ENCODE measurements around the gene TCF3. TPM values are rescaled to one million over a fixed set of nuclear protein-coding genes. Genes with fewer than 3 reads are reported as not detected.

TCF3 gene
- polyA plus RNA-seq, 1 donor (not counting 4 experiments of a cell fraction or from before 2014, with no cell fraction given) = 40.0 TPM

- no peak overlapping the region for H3K4me2 ChIP-seq (ENCODE audit: control insufficient read depth, extremely low read depth, insufficient read depth, low read depth, low read length)
- no peak for DNase-seq (ENCODE audit: low read depth, low spot score)
- no peak overlapping the region for H2AFZ ChIP-seq (ENCODE audit: control insufficient read depth, low read length)
- H3K36me3 ChIP-seq (ENCODE audit: control insufficient read depth in 2 of 2, extremely low read depth in 1 of 2, insufficient read depth in 2 of 2, low read length in 2 of 2) = no peaks in the 10 kb centered on the region
- H3K9ac ChIP-seq (ENCODE audit: control insufficient read depth, extremely low read depth, insufficient read depth, low read length) = no peak overlapping the region
- no peak for TF ChIP-seq EZH2 (IDR thresholded peaks at IDR 0.05; ENCODE audit: low read length)
- no peak for TF ChIP-seq CTCF (optimal IDR thresholded peaks at IDR 0.05 in 1 of 3, IDR thresholded peaks at IDR 0.05 in 1 of 3, conservative IDR thresholded peaks at IDR 0.05 in 1 of 3; ENCODE audit: extremely low read depth in 1 of 3, insufficient read depth in 2 of 3, low read length in 3 of 3)
- H3K4me1 ChIP-seq (ENCODE audit: control insufficient read depth, extremely low read depth, insufficient read depth, low read length) = no peaks in the 10 kb centered on the region
- FAIRE-seq = no peak
- H3K27me3 ChIP-seq (ENCODE audit: control insufficient read depth, extremely low read depth, insufficient read depth, low read length) = peaks cover 11% of the 10 kb centered on the region
- no peaks in the 10 kb centered on the region for H4K20me1 ChIP-seq (ENCODE audit: control insufficient read depth, extremely low read depth, insufficient read depth, low read length)
- H3K79me2 ChIP-seq (ENCODE audit: control insufficient read depth, insufficient read depth, low read length) = no peaks in the 10 kb centered on the region
- dilution Hi-C loops (cut with MboI; ENCODE audit: extremely low pct_ligation_motif_present, low sequenced_read_pairs) = no loop called here
- H3K27ac ChIP-seq (ENCODE audit: control insufficient read depth, insufficient read depth, low read length) = no peak overlapping the region
- H3K9me3 ChIP-seq (ENCODE audit: control insufficient read depth, low read depth, low read length) = no peaks in the 10 kb centered on the region
- no peak overlapping the region for H3K4me3 ChIP-seq (ENCODE audit: control insufficient read depth in 2 of 3, extremely low read depth in 1 of 3, insufficient read depth in 2 of 3, low read depth in 1 of 3, low read length in 3 of 3)
- H3K9me1 ChIP-seq (ENCODE audit: control insufficient read depth, extremely low read depth, insufficient read depth, low read length) = no peaks in the 10 kb centered on the region
Observed at GRCh38 chr19:1684573-1684912, 32.1 kb upstream of the TCF3 start.

- Histone ChIP-seq H3K4me3 (ENCODE audit: control insufficient read depth in 2 of 3, extremely low read depth in 1 of 3, insufficient read depth in 2 of 3, low read depth in 1 of 3, low read length in 3 of 3) (no peak overlapping the region), H3K36me3 (ENCODE audit: control insufficient read depth in 2 of 2, extremely low read depth in 1 of 2, insufficient read depth in 2 of 2, low read length in 2 of 2) (no peaks in the 10 kb centered on the region), H2AFZ (ENCODE audit: control insufficient read depth, low read length) (no peak overlapping the region), H3K27ac (ENCODE audit: control insufficient read depth, insufficient read depth, low read length) (no peak overlapping the region), H3K9me3 (ENCODE audit: control insufficient read depth, low read depth, low read length) (no peaks in the 10 kb centered on the region), H3K4me1 (ENCODE audit: control insufficient read depth, extremely low read depth, insufficient read depth, low read length) (no peaks in the 10 kb centered on the region), H3K9me1 (ENCODE audit: control insufficient read depth, extremely low read depth, insufficient read depth, low read length) (no peaks in the 10 kb centered on the region), H3K4me2 (ENCODE audit: control insufficient read depth, extremely low read depth, insufficient read depth, low read depth, low read length) (no peak overlapping the region), H3K79me2 (ENCODE audit: control insufficient read depth, insufficient read depth, low read length) (no peaks in the 10 kb centered on the region), H4K20me1 (ENCODE audit: control insufficient read depth, extremely low read depth, insufficient read depth, low read length) (no peaks in the 10 kb centered on the region), H3K27me3 (ENCODE audit: control insufficient read depth, extremely low read depth, insufficient read depth, low read length) (peaks cover 11% of the 10 kb centered on the region), H3K9ac (ENCODE audit: control insufficient read depth, extremely low read depth, insufficient read depth, low read length) (no peak overlapping the region)
- dilution Hi-C loops (cut with MboI; ENCODE audit: extremely low pct_ligation_motif_present, low sequenced_read_pairs) = no loop called here
- TF ChIP-seq EZH2 (IDR thresholded peaks at IDR 0.05; ENCODE audit: low read length) (no peak), CTCF (optimal IDR thresholded peaks at IDR 0.05 in 1 of 3, IDR thresholded peaks at IDR 0.05 in 1 of 3, conservative IDR thresholded peaks at IDR 0.05 in 1 of 3; ENCODE audit: extremely low read depth in 1 of 3, insufficient read depth in 2 of 3, low read length in 3 of 3) (no peak)
- DNase-seq (ENCODE audit: low read depth, low spot score) (no peak), FAIRE-seq (no peak)
Observed at GRCh38 chr19:1683869-1684572, 31.6 kb upstream of the TCF3 start.

Measured in keratinocyte (primary cell).